ENCODE results near the gene TOR1AIP2.
"Not testable (repeated sequence)": the region's sequence is repeated elsewhere in the genome, so short reads cannot be mapped to it uniquely, and the experiment has no call there.

TOR1AIP2 gene

GRCh38 chr1:179805291-179806195 is 72.1 kb downstream of the TOR1AIP2 start:
- no peak for DNase-seq

DNA sequence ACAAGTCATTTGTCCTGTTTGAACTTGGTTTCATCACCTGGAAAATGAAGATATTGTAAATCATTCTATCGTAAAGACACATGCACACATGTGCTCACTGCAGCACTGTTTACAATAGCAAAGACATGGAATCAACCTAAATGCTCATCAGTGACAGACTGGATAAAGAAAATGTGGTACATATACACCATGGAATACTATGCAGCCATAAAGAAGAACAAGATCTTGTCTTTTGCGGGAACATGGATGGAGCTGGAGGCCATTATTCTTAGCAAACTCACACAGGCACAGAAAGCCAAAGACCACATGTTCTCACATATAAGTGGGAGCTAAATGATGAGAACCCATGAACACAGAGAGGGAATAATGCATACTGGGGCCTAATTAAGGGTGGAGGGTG is 73.2 kb downstream of the TOR1AIP2 start:
- not testable (repeated sequence) for DNase-seq

DNA sequence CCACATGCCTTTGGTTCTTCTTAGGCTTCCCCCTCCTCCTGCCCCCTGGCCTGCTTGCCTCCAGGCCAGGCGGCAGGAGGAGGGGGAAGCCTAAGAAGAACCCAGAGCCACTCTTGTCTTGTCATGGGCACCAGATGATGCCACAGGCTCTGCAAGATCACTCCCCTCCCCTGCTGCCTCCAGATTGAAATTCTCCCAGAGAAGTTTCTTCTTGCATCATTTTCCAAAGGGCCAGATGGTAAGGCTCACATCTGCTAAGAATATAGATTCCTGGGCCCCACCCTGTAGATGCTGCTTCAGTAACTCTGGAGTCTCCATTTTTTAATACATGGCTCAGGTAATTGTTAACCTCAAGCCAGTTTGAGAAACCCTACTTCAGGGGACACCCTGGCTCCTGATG is 73.7 kb downstream of the TOR1AIP2 start:
- no peak for DNase-seq

- no peak for DNase-seq
Observed at GRCh38 chr1:179803104-179803503, 74.5 kb downstream of the TOR1AIP2 start.

DNA sequence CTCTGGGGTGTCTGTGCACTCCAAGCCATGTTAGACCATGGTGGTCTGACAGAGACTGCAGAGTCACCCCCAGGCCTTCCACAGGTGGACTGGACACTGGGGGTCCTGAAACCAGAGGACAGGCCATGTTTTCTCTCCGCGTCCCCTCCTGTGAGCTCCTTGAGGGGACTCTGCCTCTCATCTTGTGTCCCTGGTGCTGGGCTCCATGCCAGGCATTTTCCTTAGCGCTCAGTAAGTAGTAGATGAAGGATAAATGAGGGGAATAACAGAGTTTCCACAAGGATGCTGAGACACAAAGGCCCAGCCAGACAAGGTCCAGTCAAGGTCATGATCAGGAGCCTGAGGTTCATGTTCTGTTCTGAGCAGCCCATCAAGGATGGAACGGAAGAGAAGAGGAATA is 77.1 kb downstream of the TOR1AIP2 start:
- no peak for DNase-seq

- DNase-seq: peak; percentile 25
Observed at GRCh38 chr1:179798864-179799516, 78.6 kb downstream of the TOR1AIP2 start.

- no peak for DNase-seq
Observed at GRCh38 chr1:179798213-179798863, 79.3 kb downstream of the TOR1AIP2 start.

- peak; percentile 82 for DNase-seq
Observed at GRCh38 chr1:179794669-179795068, 82.9 kb downstream of the TOR1AIP2 start.

GRCh38 chr1:179794146-179794545 is 83.5 kb downstream of the TOR1AIP2 start:
- no peak for DNase-seq

DNA sequence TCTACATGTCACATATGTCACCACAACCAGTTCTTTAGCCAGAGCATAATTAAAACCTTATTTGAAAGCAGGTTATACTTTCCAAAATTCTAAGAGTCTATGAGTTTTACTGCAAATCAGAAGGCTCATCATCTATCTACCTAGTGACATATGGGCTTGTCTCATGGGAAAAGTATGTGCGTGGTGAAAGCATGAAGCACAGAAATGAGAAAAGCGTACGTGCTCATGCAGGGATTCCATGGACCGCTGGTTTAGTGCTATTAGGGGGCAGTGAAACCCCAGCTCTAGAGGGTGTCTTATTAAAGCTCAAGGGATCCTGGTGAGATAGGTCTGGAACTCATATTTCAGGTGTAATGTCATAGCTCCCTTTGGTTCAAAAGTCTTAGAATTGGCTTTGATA is 84.3 kb downstream of the TOR1AIP2 start:
- DNase-seq: no peak
